HG03135 (cell line): Measurements from ENCODE around the gene STBD1.
"Not testable (repeated sequence)": the region's sequence is repeated elsewhere in the genome, so short reads cannot be mapped to it uniquely, and the experiment has no call there.

Experiments
- ATAC-seq: cut with Tn5 transposase; IDR thresholded peaks from one replicate; pipeline ENCODE4 v1.9.1; 2021; ENCODE audit warnings: mild to moderate bottlenecking, moderate library complexity; ENCODE audit not compliant: unreplicated experiment

Gene STBD1

DNA sequence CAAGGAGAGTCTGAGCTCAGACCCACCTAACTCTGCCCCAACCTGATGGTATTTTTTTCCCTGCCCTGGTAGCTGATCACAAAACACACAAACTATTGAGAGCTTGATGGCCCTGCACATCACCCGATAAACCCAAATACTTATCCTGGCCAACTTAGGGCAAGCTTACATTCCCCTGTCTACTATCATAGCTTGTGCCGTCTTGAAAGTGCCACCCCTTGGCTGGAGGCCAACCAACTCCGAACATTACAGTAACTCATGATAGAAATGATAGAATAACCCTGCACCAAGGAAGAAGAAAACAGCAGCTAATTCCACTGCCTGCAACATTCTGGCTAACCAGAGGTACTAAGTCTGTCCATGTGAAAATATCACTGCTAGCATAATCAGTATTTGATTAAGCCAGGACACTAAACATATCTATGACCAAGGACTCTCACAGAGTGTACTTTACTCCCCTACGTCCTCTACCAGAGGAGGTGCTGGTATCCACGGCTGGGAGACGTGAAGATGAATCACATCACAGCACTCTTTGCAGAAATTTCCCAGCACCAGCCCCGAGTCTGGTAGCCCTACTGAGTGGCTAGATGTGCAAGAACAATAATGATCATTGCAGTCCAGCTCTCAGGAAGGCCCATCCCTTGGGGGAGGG is 8.9 kb downstream of the STBD1 start:
- no peak for ATAC-seq

DNA sequence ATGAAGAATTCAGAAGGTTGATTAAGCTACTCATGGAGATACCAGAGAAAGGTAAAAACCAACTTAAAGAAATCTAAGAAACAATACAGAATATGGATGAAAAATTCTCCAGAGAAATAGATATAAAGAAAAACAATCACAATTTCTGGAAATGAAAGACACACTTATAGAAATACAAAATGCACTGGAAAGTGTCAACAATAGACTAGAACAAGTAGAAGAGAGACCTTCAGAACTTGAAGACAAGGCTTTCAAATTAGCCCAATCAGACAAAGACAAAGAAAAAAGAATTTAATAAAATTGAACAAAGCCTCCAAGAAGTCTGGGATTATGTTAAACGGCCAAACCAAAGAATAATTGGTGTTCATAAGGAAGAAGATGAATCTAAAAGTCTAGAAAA is 9.6 kb downstream of the STBD1 start:
- no peak for ATAC-seq

DNA sequence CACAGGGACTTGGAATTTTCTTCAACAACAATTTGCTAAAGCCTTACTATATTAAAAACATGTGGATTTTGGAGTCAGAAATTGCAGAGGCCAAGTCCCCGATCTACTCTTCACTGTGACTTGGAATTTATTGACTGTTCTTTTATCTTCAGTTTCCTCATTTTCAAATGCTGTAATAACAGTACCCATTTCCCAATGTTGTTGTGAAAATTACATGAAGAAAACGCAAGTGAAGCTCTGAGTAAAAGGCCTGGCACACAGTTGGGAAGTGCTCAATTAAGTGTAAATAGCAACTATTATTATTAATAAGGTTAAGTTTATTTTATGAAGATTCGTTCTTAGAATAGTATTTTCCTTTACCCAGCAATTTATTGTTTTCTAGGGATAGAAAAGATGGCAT is 15.7 kb downstream of the STBD1 start:
- no peak for ATAC-seq

DNA sequence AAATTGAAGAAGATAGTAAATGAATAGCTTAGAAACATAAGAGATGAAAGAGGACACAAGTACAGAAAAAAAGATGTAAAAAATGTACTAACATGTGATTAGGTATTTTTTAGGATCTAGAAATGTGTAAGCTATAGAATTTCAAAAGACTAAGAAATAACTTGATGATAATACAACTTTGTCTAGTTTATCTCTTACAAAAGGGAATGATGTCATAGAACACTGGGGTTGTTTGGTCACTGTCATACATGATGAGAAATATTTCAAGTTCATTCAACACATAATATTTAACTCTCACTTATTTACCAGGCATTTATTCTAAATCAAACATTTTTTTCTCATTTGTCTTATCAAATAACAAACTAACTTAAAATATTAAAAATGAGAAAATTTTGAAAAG is 18.5 kb downstream of the STBD1 start:
- ATAC-seq: no peak

DNA sequence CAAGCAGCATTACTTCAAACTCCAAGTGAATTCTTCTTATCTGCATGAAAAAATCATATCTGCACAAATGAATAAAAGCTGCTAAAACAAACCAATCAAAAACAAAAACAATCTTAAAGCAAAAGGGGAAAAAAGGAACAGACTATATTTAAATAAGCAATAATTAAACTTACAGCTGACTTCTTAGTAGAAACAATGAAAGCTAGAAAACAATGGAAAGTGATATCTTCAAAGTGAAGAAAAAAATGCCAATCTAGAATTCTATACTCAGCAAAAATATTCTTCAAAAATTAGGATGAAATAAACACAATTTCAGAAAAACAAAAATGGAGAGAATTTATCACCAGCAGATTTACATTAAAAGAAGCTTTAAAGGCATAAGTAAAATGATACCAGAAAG is 20.0 kb downstream of the STBD1 start:
- ATAC-seq: no peak

DNA sequence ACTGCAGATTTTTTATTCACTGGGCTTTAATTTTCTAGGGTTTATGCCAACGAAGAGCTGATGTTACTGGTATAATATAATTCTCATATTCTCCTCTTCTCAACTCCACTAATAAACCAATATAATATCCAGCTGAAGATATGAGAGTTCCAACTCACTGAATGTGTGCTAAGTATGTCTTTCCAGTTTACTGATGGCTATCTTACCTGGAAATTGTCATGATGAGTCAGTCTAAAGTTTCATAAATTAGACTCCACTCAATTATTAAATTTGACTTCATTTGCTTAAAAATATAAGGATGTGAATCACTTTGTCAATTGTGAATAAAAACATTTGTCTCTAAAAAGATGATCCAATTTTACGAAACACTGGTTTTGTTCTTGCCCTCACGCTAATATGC is 28.4 kb downstream of the STBD1 start:
- ATAC-seq: no peak

DNA sequence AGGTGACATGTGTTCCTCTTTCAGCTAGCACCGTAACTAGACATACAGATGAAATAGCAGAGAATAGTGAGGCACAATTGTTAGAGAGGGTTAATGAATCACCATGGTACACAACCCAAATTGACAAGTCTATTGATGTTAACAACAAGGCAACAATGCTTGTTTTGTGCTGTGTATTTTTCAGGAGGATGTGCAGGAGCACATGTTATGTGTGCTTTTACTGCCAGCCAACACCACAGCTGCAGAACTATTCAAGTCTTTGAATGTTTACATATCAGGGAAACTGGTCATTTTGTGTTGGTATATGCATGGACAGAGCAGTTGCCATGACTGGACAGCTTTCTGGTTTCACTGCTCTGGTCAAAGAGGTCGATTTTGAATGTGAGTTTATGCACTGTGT is 32.8 kb downstream of the STBD1 start:
- no peak for ATAC-seq

DNA sequence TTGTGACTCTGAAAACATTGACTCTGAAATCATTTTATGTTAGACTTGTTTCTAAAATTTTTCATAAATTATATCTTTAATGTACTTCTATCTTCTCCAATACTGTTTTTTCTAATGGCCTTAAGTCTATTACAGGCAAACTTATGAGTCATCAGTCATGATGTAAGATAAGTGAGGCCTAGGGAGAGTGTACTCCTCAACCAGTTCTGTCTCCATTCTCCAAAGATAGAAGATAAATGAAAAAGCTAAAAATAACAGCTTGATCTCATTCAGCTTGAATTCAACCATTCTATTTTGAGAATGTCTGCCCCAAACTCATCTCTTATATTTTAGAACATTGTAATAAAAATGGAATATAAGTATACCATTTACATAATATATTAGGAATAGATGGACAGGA is 34.5 kb downstream of the STBD1 start:
- no peak for ATAC-seq

DNA sequence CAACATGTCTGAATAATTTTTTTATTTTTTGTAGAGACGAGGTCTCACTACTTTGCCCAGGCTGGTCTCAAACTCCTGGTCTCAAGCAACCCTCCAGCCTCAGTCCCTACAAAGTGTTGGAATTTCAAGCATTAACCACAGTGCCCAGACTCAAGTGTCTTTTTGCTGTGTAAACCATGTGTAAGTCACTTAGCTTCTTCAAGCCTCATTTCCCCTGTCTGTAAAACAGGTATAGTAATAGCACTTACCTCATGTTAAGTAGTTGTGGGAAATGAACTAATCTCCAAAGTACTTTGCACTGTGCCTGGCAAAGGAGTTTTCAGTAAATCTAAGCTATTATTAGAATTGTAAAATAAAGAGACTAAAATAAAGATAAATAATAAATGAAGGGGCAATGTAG is 35.7 kb downstream of the STBD1 start:
- ATAC-seq: no peak

DNA sequence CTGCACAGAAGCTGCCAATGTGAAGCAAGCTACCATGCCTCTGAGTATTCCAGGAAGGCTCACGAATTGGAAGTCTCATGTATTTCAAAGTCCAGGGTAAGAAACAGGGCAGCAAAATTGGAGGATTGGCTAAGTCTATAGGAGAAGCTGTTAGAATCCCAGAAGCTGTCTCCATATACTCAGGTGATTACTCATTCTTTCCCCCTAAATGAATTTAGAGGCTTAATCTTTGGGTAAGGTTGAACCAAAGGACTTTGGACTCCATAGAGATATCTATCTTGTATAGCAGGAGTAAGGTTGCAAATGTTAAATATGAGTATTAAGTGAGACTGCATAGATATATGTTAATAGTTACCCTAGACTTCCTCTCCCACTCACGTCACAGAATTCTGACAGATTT is 36.3 kb downstream of the STBD1 start:
- ATAC-seq: no peak

DNA sequence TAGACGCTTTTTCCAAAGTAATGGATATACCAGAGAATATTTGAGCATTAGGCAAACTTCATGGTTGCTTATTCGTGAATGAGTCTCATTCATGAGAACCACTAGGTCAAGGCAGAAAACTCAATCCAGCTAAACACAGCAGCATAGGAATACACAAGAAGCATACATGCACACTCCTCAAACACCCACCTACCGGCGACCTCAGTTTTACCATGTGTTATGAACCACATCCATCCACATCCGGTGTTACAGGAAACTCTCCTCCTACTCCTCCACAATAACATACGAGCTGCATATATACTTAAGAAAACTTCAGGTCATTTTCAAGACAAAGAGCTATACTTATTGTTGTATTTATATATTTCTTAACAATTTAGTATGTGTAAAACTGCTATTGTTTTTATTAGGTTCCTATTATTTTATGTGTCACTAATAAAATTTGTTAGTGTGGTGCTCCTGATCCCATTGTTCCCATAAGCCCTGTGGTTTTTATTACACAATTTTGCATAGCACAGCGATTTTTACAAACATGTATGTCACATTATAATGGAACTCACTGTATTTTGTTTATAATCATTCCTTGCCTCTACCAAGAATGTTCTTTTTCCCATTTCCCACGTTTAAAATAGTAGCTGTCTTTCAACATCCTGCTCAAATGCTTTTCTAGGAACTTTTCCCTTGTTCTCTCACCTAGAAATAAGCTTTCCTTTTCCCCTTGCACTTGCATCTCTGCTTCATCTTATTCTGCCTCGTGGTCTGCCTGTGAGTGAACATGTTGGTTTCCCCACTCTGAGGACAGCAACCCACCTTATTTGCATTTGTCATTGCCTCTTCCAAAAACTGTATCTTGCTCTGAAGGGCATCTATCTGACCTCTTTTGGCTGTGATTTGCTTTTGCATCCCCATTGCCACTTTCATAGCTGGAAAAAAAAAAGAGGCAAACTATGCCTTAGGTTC is 48.3 kb downstream of the STBD1 start:
- no peak for ATAC-seq

DNA sequence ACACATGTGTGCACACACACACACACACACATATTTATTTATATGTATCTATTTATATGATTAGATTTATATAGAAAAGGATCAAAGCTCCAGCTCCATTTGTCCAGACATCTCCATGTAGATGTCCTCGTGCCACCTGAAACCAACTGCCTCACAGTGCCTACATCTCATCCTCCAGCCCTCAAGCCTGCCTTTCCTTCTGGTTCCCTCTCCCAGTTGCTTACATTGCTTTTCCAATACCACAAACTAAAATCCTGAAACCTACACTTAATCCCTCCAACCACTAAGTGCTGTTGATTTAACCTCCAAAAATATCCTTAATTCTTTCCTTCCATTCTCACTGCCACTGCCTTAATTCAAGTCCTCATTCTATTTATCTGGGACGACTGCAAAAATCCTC is 51.4 kb downstream of the STBD1 start:
- no peak for ATAC-seq

DNA sequence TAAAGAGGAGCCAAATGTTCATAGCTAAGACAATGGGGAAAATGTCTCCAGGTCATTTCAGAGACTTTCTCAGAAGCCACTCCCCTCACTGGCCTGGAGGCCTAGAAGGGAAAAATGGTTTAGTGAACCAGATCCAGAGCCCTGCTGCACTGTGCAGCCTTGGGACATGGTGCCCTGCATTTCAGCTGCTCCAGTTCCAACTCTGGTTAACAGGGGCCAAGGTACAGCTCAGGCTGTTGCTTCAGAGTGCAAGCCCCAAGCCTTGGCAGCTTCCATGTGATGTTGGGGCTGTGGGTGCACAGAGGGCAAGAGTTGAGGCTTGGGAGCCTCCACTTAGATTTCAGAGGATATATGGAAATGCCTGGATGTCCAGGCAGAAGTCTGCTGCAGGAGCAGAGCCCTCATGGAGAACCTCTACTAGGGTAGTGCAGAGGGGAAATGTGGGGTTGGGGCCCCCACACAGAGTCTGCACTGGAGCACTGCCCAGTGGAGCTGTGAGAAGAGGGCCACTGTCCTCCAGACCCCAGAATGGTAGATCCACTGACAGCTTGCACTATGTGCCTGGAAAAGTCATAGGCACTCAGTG is 53.4 kb downstream of the STBD1 start:
- not testable (repeated sequence) for ATAC-seq
